Measurements from ENCODE around the gene APBA2.

DNA sequence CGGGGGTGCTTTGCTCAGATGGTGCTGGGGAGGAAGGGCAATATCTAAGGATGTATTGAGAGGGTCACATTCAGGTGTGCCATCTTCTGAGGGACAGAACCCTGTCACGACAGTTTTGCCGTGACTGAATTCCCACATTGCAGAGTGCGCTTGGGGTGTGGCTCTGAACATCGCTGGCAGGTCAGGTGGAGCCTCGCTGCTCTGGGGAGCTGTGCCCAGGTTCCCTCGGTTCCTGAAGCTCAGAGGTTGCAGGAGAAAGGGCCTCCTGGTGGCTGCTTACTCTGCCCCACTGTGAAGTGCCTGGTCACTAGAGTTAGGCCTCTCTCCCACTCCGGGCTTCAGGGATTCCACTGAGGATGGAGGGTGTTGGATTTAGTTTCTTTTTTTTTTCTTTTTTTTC, 51.5 kb downstream of the APBA2 start:
- TF ChIP-seq EP300 (IDR thresholded peaks at IDR 0.05) (no peak), POLR2AphosphoS5 (IDR thresholded peaks at IDR 0.05) (no peak), POLR2A (IDR thresholded peaks at IDR 0.05) (no peak)
- TF ChIP-seq, protein P1, sequence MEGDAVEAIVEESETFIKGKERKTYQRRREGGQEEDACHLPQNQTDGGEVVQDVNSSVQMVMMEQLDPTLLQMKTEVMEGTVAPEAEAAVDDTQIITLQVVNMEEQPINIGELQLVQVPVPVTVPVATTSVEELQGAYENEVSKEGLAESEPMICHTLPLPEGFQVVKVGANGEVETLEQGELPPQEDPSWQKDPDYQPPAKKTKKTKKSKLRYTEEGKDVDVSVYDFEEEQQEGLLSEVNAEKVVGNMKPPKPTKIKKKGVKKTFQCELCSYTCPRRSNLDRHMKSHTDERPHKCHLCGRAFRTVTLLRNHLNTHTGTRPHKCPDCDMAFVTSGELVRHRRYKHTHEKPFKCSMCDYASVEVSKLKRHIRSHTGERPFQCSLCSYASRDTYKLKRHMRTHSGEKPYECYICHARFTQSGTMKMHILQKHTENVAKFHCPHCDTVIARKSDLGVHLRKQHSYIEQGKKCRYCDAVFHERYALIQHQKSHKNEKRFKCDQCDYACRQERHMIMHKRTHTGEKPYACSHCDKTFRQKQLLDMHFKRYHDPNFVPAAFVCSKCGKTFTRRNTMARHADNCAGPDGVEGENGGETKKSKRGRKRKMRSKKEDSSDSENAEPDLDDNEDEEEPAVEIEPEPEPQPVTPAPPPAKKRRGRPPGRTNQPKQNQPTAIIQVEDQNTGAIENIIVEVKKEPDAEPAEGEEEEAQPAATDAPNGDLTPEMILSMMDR (IDR thresholded peaks at IDR 0.05) = no peak
